ENCODE data around the gene DOCK11.

DNA sequence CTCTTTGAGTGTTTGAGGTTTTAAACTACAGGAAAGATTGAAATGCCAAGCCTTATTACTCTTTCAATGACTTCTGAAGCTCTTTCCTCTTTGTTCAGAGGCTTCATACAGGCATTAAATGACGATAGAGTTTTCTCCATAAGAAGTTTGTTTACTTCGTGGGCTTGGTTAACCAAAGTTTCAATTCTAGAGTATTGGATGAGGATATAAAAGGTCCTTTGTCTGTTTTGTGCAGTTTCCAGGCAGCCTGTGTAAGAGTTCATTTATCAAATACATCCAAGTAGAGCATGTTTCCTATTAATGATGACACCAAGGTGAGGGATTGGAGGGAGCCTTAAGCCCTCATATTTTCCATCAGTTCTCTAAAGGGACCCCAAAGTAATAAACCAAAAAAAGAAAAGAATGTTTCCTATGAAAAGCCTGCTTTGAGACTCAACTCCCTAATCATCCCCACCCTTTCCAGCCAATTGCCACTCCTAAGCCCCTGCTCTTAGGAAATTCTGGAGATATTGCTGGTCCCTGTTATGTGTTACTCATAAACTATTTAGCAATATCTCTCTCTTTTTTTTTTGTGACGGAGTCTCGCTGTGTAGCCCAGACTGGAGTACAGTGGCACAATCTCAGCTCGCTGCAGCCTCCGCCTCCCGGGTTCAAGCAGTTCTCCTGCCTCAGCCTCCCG, 125.6 kb downstream of the DOCK11 start:
- TF ChIP-seq, protein P1, sequence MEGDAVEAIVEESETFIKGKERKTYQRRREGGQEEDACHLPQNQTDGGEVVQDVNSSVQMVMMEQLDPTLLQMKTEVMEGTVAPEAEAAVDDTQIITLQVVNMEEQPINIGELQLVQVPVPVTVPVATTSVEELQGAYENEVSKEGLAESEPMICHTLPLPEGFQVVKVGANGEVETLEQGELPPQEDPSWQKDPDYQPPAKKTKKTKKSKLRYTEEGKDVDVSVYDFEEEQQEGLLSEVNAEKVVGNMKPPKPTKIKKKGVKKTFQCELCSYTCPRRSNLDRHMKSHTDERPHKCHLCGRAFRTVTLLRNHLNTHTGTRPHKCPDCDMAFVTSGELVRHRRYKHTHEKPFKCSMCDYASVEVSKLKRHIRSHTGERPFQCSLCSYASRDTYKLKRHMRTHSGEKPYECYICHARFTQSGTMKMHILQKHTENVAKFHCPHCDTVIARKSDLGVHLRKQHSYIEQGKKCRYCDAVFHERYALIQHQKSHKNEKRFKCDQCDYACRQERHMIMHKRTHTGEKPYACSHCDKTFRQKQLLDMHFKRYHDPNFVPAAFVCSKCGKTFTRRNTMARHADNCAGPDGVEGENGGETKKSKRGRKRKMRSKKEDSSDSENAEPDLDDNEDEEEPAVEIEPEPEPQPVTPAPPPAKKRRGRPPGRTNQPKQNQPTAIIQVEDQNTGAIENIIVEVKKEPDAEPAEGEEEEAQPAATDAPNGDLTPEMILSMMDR (IDR thresholded peaks at IDR 0.05; ENCODE audit: poor library complexity, severe bottlenecking): no peak
- no peak for TF ChIP-seq RAD21 (conservative IDR thresholded peaks at IDR 0.05)
- TF ChIP-seq, protein P2, sequence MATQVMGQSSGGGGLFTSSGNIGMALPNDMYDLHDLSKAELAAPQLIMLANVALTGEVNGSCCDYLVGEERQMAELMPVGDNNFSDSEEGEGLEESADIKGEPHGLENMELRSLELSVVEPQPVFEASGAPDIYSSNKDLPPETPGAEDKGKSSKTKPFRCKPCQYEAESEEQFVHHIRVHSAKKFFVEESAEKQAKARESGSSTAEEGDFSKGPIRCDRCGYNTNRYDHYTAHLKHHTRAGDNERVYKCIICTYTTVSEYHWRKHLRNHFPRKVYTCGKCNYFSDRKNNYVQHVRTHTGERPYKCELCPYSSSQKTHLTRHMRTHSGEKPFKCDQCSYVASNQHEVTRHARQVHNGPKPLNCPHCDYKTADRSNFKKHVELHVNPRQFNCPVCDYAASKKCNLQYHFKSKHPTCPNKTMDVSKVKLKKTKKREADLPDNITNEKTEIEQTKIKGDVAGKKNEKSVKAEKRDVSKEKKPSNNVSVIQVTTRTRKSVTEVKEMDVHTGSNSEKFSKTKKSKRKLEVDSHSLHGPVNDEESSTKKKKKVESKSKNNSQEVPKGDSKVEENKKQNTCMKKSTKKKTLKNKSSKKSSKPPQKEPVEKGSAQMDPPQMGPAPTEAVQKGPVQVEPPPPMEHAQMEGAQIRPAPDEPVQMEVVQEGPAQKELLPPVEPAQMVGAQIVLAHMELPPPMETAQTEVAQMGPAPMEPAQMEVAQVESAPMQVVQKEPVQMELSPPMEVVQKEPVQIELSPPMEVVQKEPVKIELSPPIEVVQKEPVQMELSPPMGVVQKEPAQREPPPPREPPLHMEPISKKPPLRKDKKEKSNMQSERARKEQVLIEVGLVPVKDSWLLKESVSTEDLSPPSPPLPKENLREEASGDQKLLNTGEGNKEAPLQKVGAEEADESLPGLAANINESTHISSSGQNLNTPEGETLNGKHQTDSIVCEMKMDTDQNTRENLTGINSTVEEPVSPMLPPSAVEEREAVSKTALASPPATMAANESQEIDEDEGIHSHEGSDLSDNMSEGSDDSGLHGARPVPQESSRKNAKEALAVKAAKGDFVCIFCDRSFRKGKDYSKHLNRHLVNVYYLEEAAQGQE (IDR thresholded peaks at IDR 0.05; ENCODE audit: borderline replicate concordance): no peak

Measured in neural cell (in vitro differentiated cells).